Measurements from ENCODE around the gene TESK2. TPM values are rescaled to one million over a fixed set of nuclear protein-coding genes. Genes with fewer than 3 reads are reported as not detected.

The TESK2 gene
- total RNA-seq, 1 experiment from 2014 or later, result 5.0 TPM

- Histone ChIP-seq H2AFZ (ENCODE audit: low read depth, low read length, poor library complexity, severe bottlenecking) (no peak overlapping the region), H3K9me2 (ENCODE audit: insufficient read depth) (no peaks in the 10 kb centered on the region), H3K9ac (ENCODE audit: low read length) (no peak overlapping the region), H3K4me1 (ENCODE audit: control insufficient read depth in 1 of 2, insufficient read depth in 2 of 2, low read length in 2 of 2) (peaks cover 0 to 7% of the 10 kb centered on the region in 2 experiments; a peak in 2 of 4 replicates), H3K36me3 (ENCODE audit: control insufficient read depth in 1 of 2, insufficient read depth in 2 of 2, low read length in 2 of 2) (peaks cover 0 to 5% of the 10 kb centered on the region in 2 experiments; a peak in 1 of 4 replicates), H3K4me2 (ENCODE audit: low read length) (no peak overlapping the region), H4K20me1 (ENCODE audit: insufficient read depth) (no peaks in the 10 kb centered on the region), H3K4me3 (replicated peaks in 1 of 2; ENCODE audit: low read depth in 1 of 2, low read length in 2 of 2) (no peak overlapping the region), H3K27ac (ENCODE audit: low read depth, low read length) (no peak overlapping the region), H3K27me3 (ENCODE audit: insufficient read depth, low read length) (no peaks in the 10 kb centered on the region), H3K79me2 (ENCODE audit: insufficient read depth, low read length) (no peaks in the 10 kb centered on the region), H3K9me3 (ENCODE audit: control insufficient read depth in 1 of 2, insufficient read depth in 1 of 2, low read depth in 1 of 2, low read length in 2 of 2) (no peaks in the 10 kb centered on the region)
- ATAC-seq (no peak), DNase-seq (ENCODE audit: low read depth, low spot score) (no peak)
- ChIA-PET RAD21 (ENCODE audit: low non-redundant PET in 1 of 2, low total read pairs in 2 of 2, uncharacterized antibody in 2 of 2, unreplicated experiment in 2 of 2) (no interaction called here), POLR2A (no interaction called here), CTCF (no interaction called here)
- 0 out of 6 replicates have a peak, but pooled peaks of 1 of the 3 experiments have one; percentile 7 for TF ChIP-seq CTCF (IDR thresholded peaks at IDR 0.05 in 2 of 3, conservative IDR thresholded peaks at IDR 0.05 in 1 of 3; ENCODE audit: borderline replicate concordance in 1 of 3, insufficient read depth in 1 of 3, low read depth in 2 of 3, low read length in 2 of 3)
- TF ChIP-seq REST (IDR thresholded peaks at IDR 0.05; ENCODE audit: low read depth), result no peak
- TF ChIP-seq POLR2A (IDR thresholded peaks at IDR 0.05; ENCODE audit: borderline replicate concordance, extremely low read depth, insufficient read depth, insufficient read length), result no peak
- no peak for TF ChIP-seq EGR1 (IDR thresholded peaks at IDR 0.05; ENCODE audit: low read depth)
- peak; percentile 40 for TF ChIP-seq RAD21 (IDR thresholded peaks at IDR 0.05; ENCODE audit: low read depth)
- no peak for TF ChIP-seq JUND (IDR thresholded peaks at IDR 0.05)
- no TSS peak for BruUV-seq (replicated peaks)
- intact Hi-C loops (cut with micrococcal nuclease), result no loop called here
Observed at GRCh38 chr1:45327644-45328515, 163.1 kb downstream of the TESK2 start.
